Lower lobe of right lung (tissue), 2 donors: ENCODE data around the gene AIMP1. TPM values are rescaled to one million over a fixed set of nuclear protein-coding genes. Genes with fewer than 3 reads are reported as not detected.
"Not testable (repeated sequence)": the region's sequence is repeated elsewhere in the genome, so short reads cannot be mapped to it uniquely, and the experiment has no call there.

Source experiments
- ATAC-seq, 2 donors: fragments of 200-7000 bp; cut with Tn5 transposase; one replicate each; pipeline ENCODE4 v1.9.1; 2020 to 2022; ENCODE audit warnings: mild to moderate bottlenecking in 2 of 2, moderate library complexity in 2 of 2
- DNase-seq: peaks from one replicate; pipeline ENCODE4 v3.0.0-alpha.2; 2020
- H3K27ac ChIP-seq: fragments of 200-600 bp; one replicate; pipeline ENCODE4 v1.8.0; 2022
- H3K27me3 ChIP-seq: fragments of 200-600 bp; one replicate; pipeline ENCODE4 v1.8.0; 2022; ENCODE audit warnings: low read depth
- H3K36me3 ChIP-seq: fragments of 200-600 bp; one replicate; pipeline ENCODE4 v1.8.0; 2022; ENCODE audit warnings: mild to moderate bottlenecking
- H3K4me1 ChIP-seq: fragments of 200-600 bp; one replicate; pipeline ENCODE4 v1.8.0; 2022
- H3K4me3 ChIP-seq: fragments of 200-600 bp; one replicate; pipeline ENCODE4 v1.8.0; 2022; ENCODE audit warnings: mild to moderate bottlenecking
- H3K9me3 ChIP-seq: fragments of 200-600 bp; one replicate; pipeline ENCODE4 v1.8.0; 2022
- CTCF ChIP-seq: fragments of 200-600 bp; IDR thresholded peaks from one replicate; pipeline ENCODE4 v1.8.0; 2022; ENCODE audit warnings: antibody characterized with exemption, mild to moderate bottlenecking
- intact Hi-C: fragments of 100-400 bp; cut with DNase I; formaldehyde crosslinking; loops from one replicate; pipeline ENCODE4 v1.11.0; 2022
- total RNA-seq: library from RNA; stranded (reverse); fragmentation: NEBNext Ultra II Directional; extraction: Animal tissue kit (Norgen Biotek cat#: 25700); gene quantifications from one replicate; pipeline ENCODE4 v1.2.1, GENCODE V29; 2021
- donor health status: DM: no; HTN: yes; CAD: no; lungs with severe emphysema.

AIMP1 gene
- total RNA-seq, 1 donor from 2014 or later, result 40.7 TPM

- intact Hi-C loops, result no loop called here
- DNase-seq (no peak), ATAC-seq (no peak)
- Histone ChIP-seq H3K27ac (no peak overlapping the region), H3K36me3 (no peaks in the 10 kb centered on the region), H3K4me1 (no peaks in the 10 kb centered on the region), H3K27me3 (no peaks in the 10 kb centered on the region), H3K9me3 (no peaks in the 10 kb centered on the region), H3K4me3 (no peak overlapping the region)
- TF ChIP-seq CTCF, result no peak
Measured at GRCh38 chr4:106380179-106380578, 63.8 kb downstream of the AIMP1 start.

- Histone ChIP-seq H3K9me3 (no peaks in the 10 kb centered on the region), H3K36me3 (no peaks in the 10 kb centered on the region), H3K27me3 (no peaks in the 10 kb centered on the region), H3K4me1 (no peaks in the 10 kb centered on the region), H3K27ac (no peak overlapping the region), H3K4me3 (no peak overlapping the region)
- ATAC-seq, result no peak
- intact Hi-C loops, result no loop called here
- no peak for DNase-seq
- no peak for TF ChIP-seq CTCF
Measured at GRCh38 chr4:106384878-106385277, 68.5 kb downstream of the AIMP1 start.

- DNase-seq, result no peak
- ATAC-seq, result peak in 1 of 2 donors; percentile 38
Measured at GRCh38 chr4:106385853-106386393, 69.6 kb downstream of the AIMP1 start.

GRCh38 chr4:106395582-106395981 lies 79.2 kb downstream of the AIMP1 start:
- H3K27ac ChIP-seq, result no peak overlapping the region
- H3K4me3 ChIP-seq, result no peak overlapping the region
- peaks cover 18% of the 10 kb centered on the region for H3K9me3 ChIP-seq
- DNase-seq (no peak), ATAC-seq (no peak)
- no peak for TF ChIP-seq CTCF
- no peaks in the 10 kb centered on the region for H3K4me1 ChIP-seq
- no peaks in the 10 kb centered on the region for H3K27me3 ChIP-seq
- intact Hi-C loops, result no loop called here
- no peaks in the 10 kb centered on the region for H3K36me3 ChIP-seq

More at GRCh38 chr4:106385853-106386393, 69.6 kb downstream of the AIMP1 start:
- intact Hi-C loops, result no loop called here
- Histone ChIP-seq H3K4me3 (no peak overlapping the region), H3K27ac (no peak overlapping the region), H3K36me3 (no peaks in the 10 kb centered on the region), H3K9me3 (no peaks in the 10 kb centered on the region), H3K27me3 (no peaks in the 10 kb centered on the region), H3K4me1 (no peaks in the 10 kb centered on the region)
- TF ChIP-seq CTCF, result no peak

- H3K36me3 ChIP-seq, H3K4me3 ChIP-seq, H3K27ac ChIP-seq, ATAC-seq, H3K4me1 ChIP-seq, H3K27me3 ChIP-seq, intact Hi-C loops, DNase-seq: not testable (repeated sequence)
- peaks cover 18% of the 10 kb centered on the region for H3K9me3 ChIP-seq
Measured at GRCh38 chr4:106398898-106399297, 82.5 kb downstream of the AIMP1 start.

Other genes with a start within 250 kb of the AIMP1 start
- 45.7 TPM for gene TBCK, start 341 bp upstream of the AIMP1 start, total RNA-seq
- gene GIMD1, start 52.2 kb downstream of the AIMP1 start, total RNA-seq, result not detected